DLD1 (cell line): Measurements from ENCODE around the gene HGS.

Experiments
- in situ Hi-C: cut with HindIII; loops from 2 replicates; pipeline ENCODE4 v1.10.0; 2017; ENCODE audit warnings: low sequenced_read_pairs

HGS gene

DNA sequence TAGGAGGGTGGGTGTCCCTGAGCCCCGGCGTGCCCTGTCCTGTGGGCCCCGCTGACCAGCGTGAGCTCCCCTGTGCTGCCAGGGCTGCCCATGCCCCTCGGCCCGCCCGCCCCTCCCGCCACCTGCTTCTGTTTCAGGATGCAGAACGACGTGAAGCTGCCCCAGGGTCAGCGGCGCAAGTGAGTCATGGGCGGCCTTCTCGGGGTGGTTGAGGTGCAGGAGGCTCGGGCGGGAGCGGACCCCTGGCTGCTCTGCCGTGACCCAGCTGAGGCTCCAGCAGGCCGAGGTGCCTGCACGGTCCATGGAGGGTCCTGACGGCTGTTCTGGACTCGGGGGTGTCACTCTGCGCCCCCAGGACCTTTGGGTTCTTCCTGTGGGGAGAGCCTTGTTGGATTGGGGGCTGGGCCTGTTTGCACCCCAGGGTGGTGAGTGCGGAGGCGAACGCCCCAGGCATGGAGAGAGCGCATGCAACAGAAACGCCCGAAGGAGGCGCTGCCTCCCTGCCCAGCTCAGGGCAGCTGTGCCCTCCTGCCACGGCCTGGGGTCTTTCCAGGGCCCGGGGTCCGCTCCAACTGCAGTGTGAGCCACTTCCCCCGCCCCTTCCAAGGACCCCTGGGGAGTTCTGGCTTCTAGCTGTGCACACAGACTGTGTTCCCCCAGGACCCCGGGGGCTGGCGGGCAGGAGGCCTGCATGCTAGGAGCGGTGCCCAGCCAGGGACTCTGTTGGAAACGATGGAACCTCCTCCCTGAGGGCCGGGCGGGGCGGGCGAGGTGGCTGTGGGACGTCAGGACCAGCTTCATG lies 32.3 kb downstream of the HGS start:
- in situ Hi-C loops: no loop called here

DNA sequence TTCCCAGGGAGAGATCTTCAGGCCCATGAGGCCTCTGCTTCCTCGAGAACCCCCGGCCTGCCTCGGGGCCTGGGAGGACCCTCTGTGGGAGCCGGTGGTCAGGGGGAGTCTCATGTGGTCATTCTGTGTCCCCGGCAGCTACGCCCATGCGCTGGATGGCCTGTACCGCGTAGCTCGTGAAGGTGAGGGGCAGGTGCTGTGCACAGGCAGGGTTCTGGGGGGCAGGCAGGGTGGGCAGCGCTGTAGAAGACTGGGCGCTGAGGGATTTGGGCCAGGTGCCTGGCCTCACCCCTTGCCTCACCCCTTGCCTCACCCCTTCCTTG lies 32.8 kb downstream of the HGS start:
- in situ Hi-C loops: no loop called here

DNA sequence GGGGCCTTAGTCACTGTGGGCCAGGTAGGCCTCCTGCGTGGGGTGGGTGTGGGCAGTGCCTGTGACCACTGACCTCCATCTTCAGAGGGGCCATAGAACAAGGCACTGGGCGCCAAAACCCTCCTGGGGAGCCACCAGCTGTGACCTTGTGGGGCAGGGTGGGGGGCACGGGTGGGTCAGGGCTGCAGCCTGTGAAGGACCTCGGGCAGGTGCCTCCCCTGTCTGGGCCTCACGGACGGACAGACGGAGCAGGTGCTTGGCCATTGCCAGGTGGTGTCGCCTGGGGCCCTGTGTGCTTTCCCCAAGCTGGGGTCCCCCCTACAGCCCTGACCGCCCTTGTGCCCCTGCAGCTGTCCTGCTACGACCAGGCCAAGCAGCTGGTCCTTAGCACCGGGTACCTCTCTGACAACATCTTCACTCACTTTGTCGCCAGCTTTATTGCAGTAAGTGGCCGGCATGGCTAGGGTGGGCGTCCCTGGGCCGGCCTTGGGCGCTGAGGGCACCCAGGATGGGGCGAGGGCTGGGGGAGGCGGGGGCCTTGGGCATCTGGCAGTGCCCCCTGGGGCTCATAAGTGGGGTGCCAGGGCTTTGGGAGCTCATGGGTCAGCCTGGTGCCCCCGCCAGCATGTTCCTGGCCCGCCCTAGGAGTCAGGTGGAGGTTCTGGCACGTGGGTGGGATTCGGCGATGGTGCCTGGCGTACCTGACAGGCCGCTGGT lies 33.4 kb downstream of the HGS start:
- in situ Hi-C loops: no loop called here

DNA sequence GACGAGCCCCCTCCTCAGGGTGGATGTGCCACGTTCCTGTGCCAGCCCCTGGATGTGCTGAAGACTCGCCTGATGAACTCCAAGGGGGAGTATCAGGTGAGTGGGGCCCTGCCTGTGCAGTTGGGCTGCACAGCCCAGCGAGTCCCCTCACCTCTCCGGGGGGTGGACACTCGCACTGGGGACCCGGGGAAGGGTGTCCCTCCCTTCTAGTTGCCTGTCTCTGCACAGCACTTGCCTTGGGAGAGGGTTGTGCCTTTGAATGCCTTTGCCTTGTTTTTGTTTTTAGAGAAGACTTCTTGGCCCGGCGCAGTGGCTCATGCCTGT lies 33.9 kb downstream of the HGS start:
- in situ Hi-C loops: no loop called here

DNA sequence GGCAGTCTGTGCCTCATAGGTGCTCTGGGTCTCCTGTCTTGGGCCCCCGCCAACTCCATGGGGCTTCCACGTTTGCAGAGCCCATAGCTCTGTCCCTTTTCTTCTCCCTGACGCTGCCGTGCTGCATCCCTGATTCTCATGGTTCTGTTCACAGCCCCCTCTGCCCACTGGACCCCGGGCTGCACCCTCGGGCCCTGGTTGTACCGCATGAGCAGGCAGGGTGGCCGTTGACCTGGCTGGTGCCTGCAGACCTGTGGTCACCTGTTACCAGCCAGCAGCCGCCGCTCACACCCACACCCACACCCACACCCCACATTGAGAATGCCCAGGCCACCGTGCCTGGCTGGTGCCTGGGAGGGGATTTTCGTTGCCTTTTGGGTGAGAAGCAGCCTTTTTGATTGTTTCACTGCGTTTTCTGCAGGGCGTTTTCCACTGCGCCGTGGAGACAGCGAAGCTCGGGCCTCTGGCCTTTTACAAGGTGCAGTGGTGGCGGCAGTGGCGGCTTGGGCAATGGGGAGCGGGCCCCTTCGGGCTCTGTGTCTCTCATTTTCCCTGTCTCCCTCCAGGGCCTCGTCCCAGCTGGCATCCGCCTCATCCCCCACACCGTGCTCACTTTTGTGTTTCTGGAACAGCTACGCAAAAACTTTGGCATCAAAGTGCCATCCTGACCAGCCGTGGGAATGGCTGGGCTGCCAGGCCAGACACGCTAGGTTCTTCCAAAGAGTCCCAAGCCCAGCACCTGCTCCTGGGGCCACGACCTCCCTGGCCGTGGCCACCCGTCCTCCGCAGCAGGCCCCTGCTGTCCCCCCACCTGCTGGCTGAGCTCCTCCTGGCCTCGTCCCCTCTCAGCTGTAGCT lies 35.8 kb downstream of the HGS start:
- in situ Hi-C loops: no loop called here

DNA sequence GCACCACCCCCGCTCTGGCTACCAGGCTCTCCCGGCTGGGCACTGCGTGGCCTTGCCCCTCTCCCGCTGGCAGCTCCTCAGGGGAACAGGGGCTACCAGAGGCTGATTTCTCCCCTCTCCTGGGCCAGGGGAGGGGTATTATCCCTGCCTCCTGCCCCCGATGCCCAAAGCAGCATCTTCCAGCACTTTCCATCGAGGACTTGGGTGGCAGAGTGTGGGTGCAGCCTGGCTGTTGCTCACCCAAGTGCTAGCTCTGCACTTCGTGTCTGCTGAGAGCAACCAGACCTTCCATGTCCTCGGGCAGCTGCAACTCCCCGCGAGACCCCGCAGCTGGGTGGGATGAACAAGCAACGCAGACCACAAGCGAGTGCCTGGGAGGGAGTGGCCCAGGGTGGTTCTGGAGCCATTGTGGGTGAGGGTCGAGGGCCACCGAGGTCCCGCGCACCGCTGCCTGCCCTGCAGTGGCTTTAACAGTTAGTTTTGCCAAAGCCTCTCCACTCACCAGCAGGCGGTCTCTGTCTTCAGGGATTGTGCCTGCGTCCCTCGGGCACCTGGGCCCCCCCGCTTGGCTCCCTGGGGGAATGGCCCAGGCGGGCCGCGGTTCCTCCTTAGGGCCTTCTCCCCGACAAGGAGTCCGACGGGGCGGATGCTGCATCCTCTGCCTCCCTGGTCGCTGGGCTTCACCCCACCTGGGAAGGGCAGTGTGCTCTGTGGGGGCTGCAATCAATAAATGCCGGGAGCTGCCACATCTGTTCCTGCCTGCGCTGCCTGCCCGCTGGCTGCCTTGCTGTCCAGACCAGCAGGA lies 36.7 kb downstream of the HGS start:
- in situ Hi-C loops: no loop called here

DNA sequence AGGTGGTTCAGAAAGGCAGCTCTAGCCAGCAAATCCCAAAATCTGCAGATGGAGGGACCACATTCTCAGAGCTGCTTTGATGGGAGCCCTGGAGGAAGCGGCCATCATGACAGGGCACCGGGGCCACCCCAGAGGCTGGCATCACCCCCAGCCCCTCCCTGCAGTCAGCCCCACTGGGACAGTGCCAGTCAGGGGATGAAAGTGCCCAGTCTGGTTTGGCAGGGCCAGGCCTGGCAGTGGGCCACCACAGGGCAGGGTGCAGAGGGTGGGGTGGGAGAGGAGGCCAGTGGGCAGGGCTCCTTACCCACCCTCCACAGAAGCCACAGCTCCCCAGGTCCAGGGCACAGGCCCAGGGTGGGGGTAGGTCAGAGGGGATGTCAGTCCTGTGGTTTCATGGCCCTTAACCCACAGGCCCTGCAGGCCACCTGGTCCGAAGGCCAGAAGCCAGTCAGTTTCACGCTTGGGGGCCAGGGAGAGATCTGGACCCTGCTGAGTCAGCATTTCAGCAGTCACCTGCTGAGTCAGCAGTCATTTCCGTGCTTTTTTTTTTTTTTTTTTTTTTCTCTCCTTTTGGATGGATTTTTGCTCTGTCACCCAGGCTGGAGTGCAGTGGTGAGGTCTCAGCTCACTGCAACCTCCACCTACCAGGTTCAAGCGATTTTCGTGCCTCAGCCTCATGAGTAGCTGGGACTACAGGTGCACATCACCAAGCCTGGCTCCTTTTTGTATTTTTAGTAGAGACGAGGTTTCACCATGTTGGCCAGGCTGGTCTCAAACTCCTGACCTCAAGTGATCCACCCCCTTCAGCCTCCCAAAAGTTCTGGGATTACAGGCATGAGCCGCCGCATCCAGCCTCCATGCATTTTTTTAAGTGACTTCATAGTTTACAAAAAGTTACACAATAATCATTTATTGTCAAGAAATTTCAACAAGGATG lies 38.6 kb downstream of the HGS start:
- in situ Hi-C loops: no loop called here

DNA sequence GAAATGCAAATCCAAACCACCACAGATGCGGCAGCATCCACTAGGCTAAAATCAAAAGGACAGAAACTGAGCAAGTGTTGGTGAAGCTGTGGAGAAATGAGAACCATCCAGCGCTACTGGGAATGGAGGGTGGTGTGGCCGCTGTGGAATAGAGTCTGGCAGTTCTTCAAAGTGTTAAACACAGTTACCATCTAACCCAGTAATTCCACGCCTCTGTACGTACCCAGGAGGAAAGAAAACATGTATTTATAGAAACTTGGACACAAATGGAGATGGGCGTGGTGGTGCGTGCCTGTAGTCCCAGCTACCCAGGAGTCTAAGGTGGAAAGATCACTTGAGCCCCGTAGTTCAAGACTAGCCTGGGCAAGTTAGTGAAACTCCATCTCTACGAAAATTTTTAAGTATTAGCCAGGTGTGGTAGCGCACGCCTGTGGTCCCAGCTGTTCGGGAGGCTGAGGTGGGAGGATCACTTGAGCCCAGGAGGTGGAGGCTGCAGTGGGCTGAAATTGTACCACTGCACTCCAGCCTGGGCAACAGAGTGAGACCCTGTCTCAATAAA lies 39.9 kb downstream of the HGS start:
- in situ Hi-C loops: no loop called here

DNA sequence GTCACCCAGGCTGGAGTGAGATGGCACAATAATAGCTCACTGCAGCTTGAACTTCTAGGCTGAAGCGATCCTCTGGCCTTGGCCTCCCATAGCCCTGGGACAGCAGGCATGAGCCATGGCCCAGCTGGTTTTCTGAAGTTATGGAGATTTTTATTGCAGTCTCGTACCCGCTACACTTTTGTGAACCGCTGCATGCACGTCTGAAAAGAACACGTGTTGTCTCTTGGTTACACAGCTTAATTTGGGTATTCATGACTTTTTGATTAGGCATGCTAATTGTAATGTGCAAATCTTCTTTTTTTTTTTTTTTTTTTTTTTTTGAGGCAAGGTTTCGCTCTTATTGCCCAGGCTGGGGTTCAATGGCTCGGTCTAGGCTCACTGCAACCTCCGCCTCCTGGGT lies 41.6 kb downstream of the HGS start:
- in situ Hi-C loops: no loop called here

DNA sequence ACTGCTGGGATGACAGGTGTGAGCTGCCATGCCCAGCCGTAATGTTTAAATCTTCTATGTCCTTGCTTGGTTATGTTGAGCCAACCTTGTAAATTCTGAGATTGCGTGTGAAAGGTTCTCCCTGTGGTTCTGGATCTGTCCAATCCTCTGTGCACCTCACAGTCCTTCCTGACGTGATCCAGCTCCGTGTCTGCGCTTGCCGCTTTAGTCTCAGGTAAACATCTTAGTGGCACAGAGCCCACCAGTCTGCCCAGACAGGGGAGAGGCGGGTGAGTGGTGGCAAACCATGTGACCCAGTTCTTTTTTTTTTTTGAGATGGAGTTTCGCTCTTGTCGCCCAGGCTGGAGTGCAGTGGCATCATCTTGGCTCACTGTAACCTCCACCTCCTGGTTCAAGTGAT lies 42.2 kb downstream of the HGS start:
- in situ Hi-C loops: no loop called here

DNA sequence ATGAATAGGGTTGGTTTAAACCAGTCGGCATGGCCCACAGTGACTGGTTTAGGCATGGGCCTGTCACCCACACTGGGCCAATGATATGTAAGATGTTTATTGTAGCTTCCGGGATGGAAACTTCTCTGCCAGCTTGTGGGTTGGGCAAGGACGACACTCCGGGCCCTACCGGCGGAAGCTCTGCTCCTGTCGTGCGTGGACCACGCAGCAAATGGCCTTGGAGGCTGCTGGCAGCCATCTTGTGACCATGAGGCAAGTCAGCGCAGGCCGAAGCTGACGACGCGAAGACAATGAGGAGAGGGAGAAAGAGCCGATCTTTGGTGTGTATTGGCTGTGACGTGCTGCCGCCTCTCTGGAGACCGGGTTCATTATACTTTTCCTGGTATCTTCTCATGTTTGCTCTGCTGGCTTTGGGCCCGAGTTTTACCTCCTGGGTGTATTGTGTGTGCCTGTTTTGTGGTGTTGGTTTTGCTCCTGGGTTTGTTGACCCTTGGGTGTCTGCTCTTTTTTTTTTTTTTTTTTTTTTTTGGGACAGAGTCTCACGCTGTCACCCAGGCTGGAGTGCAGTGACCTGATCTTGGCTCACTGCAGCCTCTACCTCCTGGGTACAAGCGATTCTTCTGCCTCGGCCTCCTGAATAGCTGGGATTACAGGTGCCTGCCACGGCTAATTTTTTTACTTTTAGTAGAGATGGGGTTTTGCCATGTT lies 43.7 kb downstream of the HGS start:
- in situ Hi-C loops: no loop called here

DNA sequence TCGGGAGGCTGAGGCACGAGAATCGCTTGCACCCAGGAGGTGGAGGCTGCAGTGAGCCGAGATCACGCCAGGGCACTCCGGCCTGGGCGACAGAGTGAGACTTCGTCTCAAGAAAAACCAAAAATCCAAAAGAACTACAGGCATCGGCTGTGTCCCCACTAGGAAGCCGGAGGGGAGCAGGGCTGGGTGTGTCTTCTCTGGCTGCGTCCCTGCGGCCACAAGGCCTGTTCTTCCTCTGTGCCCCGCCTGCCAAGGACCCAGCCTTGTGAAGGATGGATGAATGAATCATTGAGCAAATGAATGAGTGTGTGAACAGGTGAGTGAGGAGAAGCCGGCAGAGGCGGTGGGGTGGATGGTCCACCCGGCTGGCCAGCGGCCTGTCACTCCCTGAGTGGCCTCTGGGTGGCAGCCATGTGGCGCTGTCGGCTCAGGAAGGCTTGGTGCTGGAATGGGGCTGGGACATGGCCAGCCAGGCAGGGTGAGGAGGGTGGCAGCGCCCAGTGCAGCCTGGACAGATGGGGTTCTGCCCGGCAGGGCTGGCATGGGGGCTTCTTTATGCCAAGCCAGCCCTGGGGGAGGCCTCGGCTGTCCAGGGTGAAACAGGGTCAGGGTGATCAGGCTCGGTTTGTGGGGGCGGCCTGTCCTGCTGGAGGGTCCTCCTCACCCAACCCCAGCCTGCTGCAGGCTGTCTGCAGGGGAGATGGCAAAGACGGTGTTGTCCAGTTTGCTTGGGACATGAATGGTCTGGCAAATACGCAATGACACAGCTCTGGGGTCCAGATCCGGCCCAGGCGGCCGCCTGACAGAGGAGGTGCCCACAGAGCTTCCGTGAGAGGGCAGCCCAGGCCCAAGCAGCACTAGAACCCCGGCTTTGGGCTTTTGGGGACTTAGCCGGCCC lies 49.9 kb downstream of the HGS start:
- in situ Hi-C loops: no loop called here

DNA sequence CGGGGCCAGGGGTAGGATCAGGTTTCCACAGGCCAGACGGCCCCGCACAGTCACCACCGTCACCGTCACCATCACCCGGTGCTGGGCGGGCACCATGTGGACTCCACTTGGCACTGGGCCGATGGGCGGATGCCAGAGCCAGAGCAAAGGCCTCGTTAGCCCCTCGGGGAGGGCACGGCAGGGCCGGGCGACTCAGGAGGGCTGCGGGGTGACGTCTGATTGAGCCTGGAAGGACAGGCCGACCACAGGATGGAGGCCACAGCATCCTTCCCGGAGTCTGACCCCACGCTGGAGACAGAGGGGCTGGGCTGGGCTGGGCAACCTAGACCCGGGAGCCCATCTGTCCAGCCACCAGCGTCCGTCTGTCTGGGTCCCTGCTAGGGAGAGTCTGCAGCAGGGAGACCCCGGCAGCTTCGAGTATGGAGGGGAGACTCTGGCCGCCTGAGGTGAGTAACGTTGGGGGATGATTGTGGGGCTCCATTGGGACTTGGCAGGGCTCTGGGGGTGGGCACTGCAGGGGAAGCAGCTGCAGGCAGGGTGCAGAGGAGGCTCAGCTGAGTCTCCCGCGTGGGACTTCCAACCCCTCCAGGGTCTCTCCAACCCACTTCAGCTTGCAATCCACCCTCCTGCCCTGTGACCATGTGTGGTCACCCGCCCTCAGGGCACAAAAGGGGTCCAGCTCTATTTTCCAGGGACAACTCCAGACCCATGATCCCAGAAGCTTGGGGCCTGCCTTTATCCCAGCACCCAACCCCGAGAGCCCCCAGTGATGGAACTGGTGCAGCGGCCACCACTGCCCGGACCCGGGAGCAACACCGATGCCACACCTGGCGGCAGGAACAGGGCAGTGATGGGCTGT lies 50.8 kb downstream of the HGS start:
- in situ Hi-C loops: no loop called here

DNA sequence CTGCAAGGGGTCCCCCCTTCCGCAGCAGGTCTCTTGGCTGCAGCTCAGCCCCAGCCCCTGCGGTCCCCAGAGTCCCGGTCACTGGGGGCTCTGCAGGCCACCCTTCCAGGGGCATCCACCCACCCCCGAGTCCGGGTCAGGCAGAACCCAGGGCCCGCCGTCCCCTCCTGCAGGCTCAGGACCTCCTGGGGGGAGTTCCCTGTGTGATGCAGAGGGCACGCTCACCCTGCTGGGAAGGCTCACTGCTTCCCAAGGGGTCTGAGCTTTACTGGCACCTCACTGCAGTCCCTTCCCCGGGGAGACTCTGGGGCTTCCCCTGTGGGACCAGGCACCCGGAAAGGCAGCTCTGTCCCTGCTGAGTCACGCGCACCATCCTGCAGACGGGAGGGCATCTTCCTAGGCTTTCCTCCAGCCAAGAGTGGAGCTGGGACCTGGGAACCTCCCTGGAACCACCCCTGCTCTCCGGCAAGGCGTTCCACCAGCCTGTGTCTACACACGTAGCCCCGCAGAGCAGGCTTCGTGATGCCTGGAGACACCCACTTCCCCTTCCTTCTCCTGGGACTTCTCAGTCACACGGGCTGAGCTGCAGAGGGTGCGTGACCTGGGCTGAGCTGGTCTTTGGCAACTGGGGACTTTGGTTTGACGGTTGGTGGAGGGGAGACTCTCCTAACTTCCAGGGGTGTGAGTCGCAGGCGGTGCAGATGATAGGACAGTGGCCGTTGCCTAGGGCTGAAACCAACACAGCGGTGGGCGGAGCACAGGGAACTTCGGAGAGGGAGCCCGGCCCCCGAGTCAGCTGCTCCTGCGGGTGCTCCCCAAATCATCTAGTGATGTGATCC lies 51.7 kb downstream of the HGS start:
- in situ Hi-C loops: no loop called here

DNA sequence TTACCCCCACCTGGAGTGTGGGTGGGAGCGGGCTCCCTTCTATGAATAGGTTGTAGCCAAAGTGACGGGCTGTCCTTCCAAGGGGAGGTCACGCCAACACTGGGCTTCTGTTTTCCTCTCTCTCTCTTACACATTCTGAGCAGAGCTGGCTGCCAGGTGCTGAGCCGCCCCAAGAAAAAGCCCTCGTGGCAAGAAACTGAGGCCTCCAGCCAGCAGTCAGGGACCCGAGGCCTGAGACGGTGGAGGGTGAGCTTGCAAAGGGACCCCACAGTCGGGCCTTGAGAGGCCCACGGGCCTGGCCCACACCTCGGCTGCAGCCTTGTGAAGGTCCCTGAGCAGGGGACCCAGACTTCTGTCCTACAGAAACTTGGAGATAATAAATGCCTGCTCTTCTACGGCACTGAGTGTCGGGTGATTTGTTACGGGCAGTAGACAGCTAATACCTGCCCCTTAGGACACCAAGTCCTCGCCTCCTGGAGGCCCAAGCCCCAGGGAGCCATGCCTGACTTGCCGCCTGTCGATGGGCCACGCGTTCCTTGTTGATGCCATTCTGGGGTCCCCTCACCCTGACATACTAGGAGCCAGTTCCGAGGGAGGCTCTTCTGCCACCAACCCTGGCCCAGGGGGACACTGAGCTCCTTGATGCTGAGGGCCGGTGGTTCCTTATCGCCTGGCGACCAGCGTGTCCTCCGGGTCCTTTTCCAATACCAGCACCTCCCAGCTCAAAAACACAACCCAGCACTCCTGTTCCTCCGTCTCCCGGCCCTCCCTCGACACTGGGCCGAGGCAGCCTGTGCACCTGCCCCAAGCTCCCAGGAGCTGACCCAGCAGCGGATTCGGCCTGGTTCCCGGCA lies 54.4 kb downstream of the HGS start:
- in situ Hi-C loops: no loop called here
